ENCODE measurements around the gene FAM236D. TPM values are rescaled to one million over a fixed set of nuclear protein-coding genes. Genes with fewer than 3 reads are reported as not detected.

The FAM236D gene
- total RNA-seq, 4 donors from 2014 or later: not detected

Other genes with a start within 250 kb of the FAM236D start
- 10 to 100 TPM; 13.8 to 19.3 (median 18.2) TPM for gene HDAC8, start 235.4 kb downstream of the FAM236D start, total RNA-seq
- 1 to 10 TPM in 3 of 4 donors, under 1 TPM in 1; 0.76 to 4.0 (median 2.5) TPM for gene PHKA1, start 93.9 kb downstream of the FAM236D start, total RNA-seq
- under 1 TPM in 1 of 4 donors, not detected in 3; 0.34 TPM for gene DMRTC1B, start 31.3 kb downstream of the FAM236D start, total RNA-seq
- not detected for gene FAM236B, start 25.6 kb downstream of the FAM236D start, total RNA-seq
- gene FAM236C, start 104.4 kb upstream of the FAM236D start, total RNA-seq: not detected
- not detected for gene FAM236A, start 130.0 kb upstream of the FAM236D start, total RNA-seq
- gene DMRTC1, start 135.6 kb upstream of the FAM236D start, total RNA-seq: not detected
- not detected for gene PABPC1L2B, start 194.7 kb upstream of the FAM236D start, total RNA-seq

Data from lower leg skin (tissue), 4 donors.